ENCODE results near the gene PROM1. TPM values are rescaled to one million over a fixed set of nuclear protein-coding genes. Genes with fewer than 3 reads are reported as not detected.

The PROM1 gene
- total and polyA plus RNA-seq, 2 of the 4 experiments (the other 2 are of a cell fraction), result not detected

Other genes starting within 250 kb of the PROM1 start
- gene FGFBP1, start 145.3 kb downstream of the PROM1 start, total RNA-seq (2012; rRNA removed), result under 0.01 TPM in 1 of 2 replicates, not detected in the other
- gene FGFBP1, start 145.3 kb downstream of the PROM1 start, polyA plus RNA-seq (2012; rRNA removed), result not detected in 2 replicates
- not detected in 2 replicates for gene FGFBP2, start 120.8 kb downstream of the PROM1 start, total RNA-seq (2012; rRNA removed)
- gene FGFBP2, start 120.8 kb downstream of the PROM1 start, polyA plus RNA-seq (2012; rRNA removed), result not detected in 2 replicates
- gene TAPT1, start 142.4 kb upstream of the PROM1 start, total RNA-seq (2012; rRNA removed), result 12.2 and 12.8 TPM in 2 replicates
- 4.4 and 5.6 TPM in 2 replicates for gene TAPT1, start 142.4 kb upstream of the PROM1 start, polyA plus RNA-seq (2012; rRNA removed)